HG03064 (cell line): ENCODE results near the gene AWAT1.
"Not testable (repeated sequence)": the region's sequence is repeated elsewhere in the genome, so short reads cannot be mapped to it uniquely, and the experiment has no call there.

ENCODE experiments used
- ATAC-seq: cut with Tn5 transposase; IDR thresholded peaks from one replicate; pipeline ENCODE4 v1.9.1; 2021; ENCODE audit warnings: low read depth; ENCODE audit not compliant: unreplicated experiment

Gene AWAT1

DNA sequence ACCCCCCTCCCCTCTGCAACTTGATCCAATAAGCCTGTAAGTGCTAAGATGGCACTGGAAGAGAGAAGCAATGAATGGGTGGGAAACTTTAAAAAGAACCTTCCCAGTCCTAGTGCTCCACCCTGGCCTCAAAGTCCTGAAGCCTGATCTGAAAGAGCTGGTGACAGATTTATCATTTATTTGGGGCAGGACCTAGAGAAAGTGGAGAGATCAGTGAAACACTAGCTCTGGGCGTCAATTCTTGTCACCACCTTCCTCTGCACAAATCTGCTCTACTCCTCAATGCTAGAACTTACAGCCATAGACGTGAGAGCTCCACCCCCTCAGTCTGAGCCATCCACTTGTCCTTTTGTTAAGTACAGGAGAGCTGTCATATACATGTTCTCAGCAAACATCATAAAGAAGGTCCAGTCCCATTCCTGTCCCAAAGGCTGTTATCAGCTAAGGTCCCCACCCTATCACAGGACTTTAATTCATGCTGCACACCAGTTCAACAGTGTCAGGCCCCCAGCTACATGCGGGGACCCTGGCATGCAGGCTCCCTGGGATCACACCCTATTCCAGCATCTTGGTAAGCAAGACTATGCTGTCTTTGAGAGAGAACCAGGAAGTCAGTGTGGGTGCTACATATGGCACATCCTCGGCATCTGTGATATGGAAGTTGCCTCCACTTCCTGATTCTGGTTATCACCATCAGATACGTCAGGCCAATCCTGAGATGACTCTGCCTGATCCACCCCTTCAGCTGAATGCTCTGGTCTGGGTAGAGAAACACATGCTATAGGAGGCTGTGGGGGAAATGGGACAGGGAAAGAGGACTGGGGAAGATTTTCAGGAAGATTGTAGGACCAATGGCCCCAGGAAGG lies 23.2 kb downstream of the AWAT1 start:
- no peak for ATAC-seq

GRCh38 chrX:70260104-70260503 lies 25.6 kb downstream of the AWAT1 start, which contains the start of gene P2RY4:
Gene P2RY4, minus strand, starts transcription at chrX:70260204. Its CDS starts 580 bp downstream, at chrX:70259624.
- no peak for ATAC-seq

DNA sequence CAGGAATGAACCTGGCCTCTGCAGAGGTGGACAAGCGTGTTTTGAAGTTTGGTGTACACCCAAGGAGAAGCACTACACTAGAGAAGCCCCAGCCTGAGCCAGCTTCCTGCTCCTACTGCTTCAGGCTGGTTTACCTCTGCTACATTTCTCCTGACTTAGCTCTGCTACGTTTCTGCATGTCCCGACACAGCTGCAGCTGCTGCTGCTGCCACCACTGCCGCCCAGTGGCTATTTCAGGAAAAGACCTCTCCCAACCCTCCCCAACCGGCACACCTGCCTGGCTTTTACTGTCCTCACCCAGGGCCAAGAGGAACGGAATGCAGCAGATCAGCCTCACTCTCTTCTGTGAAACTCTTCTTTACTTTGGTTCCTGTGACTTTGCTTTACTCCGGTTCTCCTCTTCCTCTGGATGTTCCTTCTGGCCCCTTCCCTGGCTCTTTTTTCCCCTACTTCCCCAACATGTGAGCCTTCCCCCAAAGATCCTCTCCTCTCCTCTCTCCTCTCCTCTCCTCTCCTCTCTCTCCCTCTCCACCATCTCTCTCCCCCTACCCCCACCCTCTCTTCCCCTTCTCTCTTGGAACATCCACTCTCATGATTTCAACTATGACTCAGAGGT lies 28.6 kb downstream of the AWAT1 start:
- no peak for ATAC-seq

- no peak for ATAC-seq
Measured at GRCh38 chrX:70264784-70265183, 30.3 kb downstream of the AWAT1 start.

DNA sequence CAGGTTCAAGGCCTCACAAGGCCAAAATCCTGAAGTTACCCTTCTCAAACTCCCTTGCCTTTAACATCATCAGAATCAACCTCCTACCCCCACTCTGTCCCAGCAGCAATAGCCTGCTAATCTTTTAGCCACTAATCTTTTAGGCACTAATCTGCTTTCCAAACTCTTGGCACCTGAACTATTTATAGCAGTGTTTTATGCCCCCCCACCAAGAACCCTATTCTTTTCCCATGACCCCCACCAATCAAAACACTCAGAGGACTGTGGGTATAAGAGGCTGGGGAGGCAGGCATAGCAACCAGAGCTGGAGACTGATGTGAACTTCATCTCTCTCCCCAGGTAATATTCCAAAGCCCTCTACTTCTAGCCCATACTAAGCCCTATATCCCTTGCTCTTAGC lies 33.6 kb downstream of the AWAT1 start, which contains the start of gene ARR3:
Gene ARR3, plus strand, starts transcription at position 301 of the 400 bp plus-strand sequence. CDS start 1,052 bp downstream, outside the sequence.
- no peak for ATAC-seq

GRCh38 chrX:70274029-70274428 lies 39.6 kb downstream of the AWAT1 start:
- ATAC-seq, result not testable (repeated sequence)

DNA sequence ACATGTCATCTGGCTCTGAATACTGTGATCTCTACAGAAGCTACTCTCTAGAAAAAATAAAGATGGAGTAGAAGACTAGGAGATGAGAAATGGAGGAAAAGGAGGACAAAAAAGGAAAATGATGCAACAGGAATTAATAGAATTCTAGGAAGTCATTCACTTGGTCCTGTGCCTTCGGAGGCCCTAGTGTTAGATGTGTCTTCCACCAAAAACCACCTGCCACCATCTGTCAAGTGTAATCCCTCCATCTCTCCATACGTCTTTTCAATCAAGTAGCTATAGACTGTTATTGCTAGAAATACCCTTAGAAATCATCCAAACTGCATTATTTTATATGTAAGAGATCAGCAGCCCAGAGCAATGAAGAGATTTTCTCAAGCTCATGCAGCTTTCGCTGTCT lies 44.6 kb downstream of the AWAT1 start:
- no peak for ATAC-seq

DNA sequence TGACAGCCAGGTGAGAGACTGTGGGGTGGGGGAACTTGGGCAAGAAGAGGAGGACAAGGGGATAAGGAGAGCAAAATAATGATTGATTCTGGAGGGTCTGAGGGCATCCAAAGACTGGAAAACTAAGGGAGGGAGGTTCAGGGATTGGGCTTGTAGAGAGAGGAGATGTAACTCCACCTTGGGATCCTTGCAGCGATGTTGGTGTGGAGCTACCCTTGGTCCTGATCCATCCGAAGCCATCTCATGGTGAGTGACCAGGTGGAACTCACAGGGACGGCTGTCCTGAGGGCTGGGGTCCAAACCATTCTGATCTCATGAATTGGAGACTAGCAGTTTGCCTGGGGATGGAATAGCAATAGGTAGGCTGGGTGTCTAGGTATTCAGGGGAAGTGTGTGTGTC lies 46.1 kb downstream of the AWAT1 start:
- no peak for ATAC-seq

DNA sequence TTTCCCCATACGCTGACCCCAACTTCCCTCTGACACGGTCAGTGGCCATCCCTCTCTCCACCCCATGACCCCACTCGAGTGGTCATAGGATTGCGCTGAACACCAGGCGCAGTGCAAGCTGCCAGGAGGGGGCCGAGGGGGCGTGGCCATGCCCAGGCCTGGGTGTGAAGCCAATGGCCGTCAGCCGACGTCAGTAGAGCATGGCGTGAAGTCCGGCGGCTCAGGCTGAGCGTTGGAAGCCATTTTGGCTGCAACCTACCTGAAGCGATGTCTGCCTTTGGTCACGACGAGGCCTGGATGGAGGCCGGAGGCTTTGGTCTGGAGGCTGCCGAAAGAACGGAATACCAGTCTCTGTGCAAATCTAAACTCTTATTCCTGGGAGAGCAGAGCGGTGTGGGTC lies 47.5 kb downstream of the AWAT1 start, which contains the start of gene RAB41:
Gene RAB41, plus strand, starts transcription at position 222 of the 400 bp plus-strand sequence. Its CDS starts 46 bp downstream, at position 268.
- ATAC-seq, result no peak

- ATAC-seq, result no peak
Measured at GRCh38 chrX:70289168-70289792, 54.8 kb downstream of the AWAT1 start.
